Measurements from ENCODE around the gene KCNH5. TPM values are rescaled to one million over a fixed set of nuclear protein-coding genes. Genes with fewer than 3 reads are reported as not detected.

Gene KCNH5
- polyA plus RNA-seq, 1 of the 3 experiments (the other 2 are of a cell fraction): not detected

GRCh38 chr14:62665286-62665685, 380.0 kb downstream of the KCNH5 start:
- Histone ChIP-seq H3F3A (replicated peaks; ENCODE audit: insufficient read depth) (no peaks in the 10 kb centered on the region), H3K27me3 (ENCODE audit: insufficient read depth) (no peaks in the 10 kb centered on the region; the same call in 1 of the 2 replicates), H3K4me3 (ENCODE audit: low read depth in 2 of 2, low read length in 1 of 2) (no peak overlapping the region), H3K79me2 (ENCODE audit: insufficient read depth) (no peaks in the 10 kb centered on the region), H3K9me3 (0 out of 2 replicates have a peak, but pooled peaks cover 4% of the 10 kb centered on the region), H3K9me2 (no peaks in the 10 kb centered on the region), H4K20me1 (ENCODE audit: insufficient read depth) (no peaks in the 10 kb centered on the region), H3K36me3 (replicated peaks in 1 of 2; ENCODE audit: control insufficient read depth in 1 of 2, insufficient read depth in 2 of 2, low read length in 1 of 2) (no peaks in the 10 kb centered on the region), H3K9ac (no peak overlapping the region), H3K27ac (ENCODE audit: low read depth in 2 of 2, low read length in 1 of 2) (no peak overlapping the region), H3K4me2 (no peak overlapping the region), H3K4me1 (ENCODE audit: control insufficient read depth in 1 of 2, insufficient read depth in 2 of 2, low read depth in 1 of 2, low read length in 1 of 2) (no peaks in the 10 kb centered on the region), H2AFZ (ENCODE audit: low read depth) (no peak overlapping the region)
- TF ChIP-seq USF2 (IDR thresholded peaks at IDR 0.05; ENCODE audit: borderline replicate concordance, low read depth, low read length): no peak
- ChIA-PET POLR2A (no interaction called here), CTCF (interaction anchor here (1.1 kb wide), 1 partner anchor 12 kb away, joined by 3 read pairs; no protein-coding TSS in a partner anchor)
- DNase-seq: no peak
- 1% methylated on average over 2 of the region's 3 CpGs for WGBS (ENCODE audit: low lambda C conversion rate)

GRCh38 chr14:62663456-62663821, 381.8 kb downstream of the KCNH5 start:
- 25% methylated on average over 4 of the region's 4 CpGs for WGBS (ENCODE audit: low lambda C conversion rate)
- no peaks in the 10 kb centered on the region; the same call in 1 of the 2 replicates for H3K27me3 ChIP-seq (ENCODE audit: insufficient read depth)
- H2AFZ ChIP-seq (ENCODE audit: low read depth): no peak overlapping the region
- no peak overlapping the region for H3K4me2 ChIP-seq
- H3K4me1 ChIP-seq (ENCODE audit: control insufficient read depth in 1 of 2, insufficient read depth in 2 of 2, low read depth in 1 of 2, low read length in 1 of 2): no peaks in the 10 kb centered on the region
- H3K79me2 ChIP-seq (ENCODE audit: insufficient read depth): no peaks in the 10 kb centered on the region
- ChIA-PET POLR2A (no interaction called here), CTCF (no interaction called here)
- no peak overlapping the region for H3K27ac ChIP-seq (ENCODE audit: low read depth in 2 of 2, low read length in 1 of 2)
- TF ChIP-seq RCOR1 (IDR thresholded peaks at IDR 0.05; ENCODE audit: low read length) (no peak), ELF1 (IDR thresholded peaks at IDR 0.05) (no peak), POLR2AphosphoS5 (IDR thresholded peaks at IDR 0.05; ENCODE audit: low read depth, low read length) (no peak), FOXM1 (IDR thresholded peaks at IDR 0.05; ENCODE audit: low read depth) (no peak), TCF12 (IDR thresholded peaks at IDR 0.05) (no peak), IRF3 (IDR thresholded peaks at IDR 0.05; ENCODE audit: low read depth, low read length) (no peak), NRF1 (IDR thresholded peaks at IDR 0.05; ENCODE audit: low read depth, low read length) (no peak), PBX3 (IDR thresholded peaks at IDR 0.05) (no peak), YY1 (IDR thresholded peaks at IDR 0.05; ENCODE audit: low read depth) (no peak)
- H3K36me3 ChIP-seq (replicated peaks in 1 of 2; ENCODE audit: control insufficient read depth in 1 of 2, insufficient read depth in 2 of 2, low read length in 1 of 2): no peaks in the 10 kb centered on the region
- H3K4me3 ChIP-seq (ENCODE audit: low read depth in 2 of 2, low read length in 1 of 2): no peak overlapping the region
- H4K20me1 ChIP-seq (ENCODE audit: insufficient read depth): no peaks in the 10 kb centered on the region
- no peak overlapping the region for H3K9ac ChIP-seq
- H3K9me3 ChIP-seq: 0 out of 2 replicates have a peak, but pooled peaks cover 4% of the 10 kb centered on the region
- H3K9me2 ChIP-seq: no peaks in the 10 kb centered on the region
- H3F3A ChIP-seq (replicated peaks; ENCODE audit: insufficient read depth): no peaks in the 10 kb centered on the region
- no peak for DNase-seq

Data from SK-N-SH (cell line).